GM23338 (cell line): ENCODE measurements around the gene PAH. TPM values are rescaled to one million over a fixed set of nuclear protein-coding genes. Genes with fewer than 3 reads are reported as not detected.

ENCODE experiments used
- ATAC-seq: fragments of 200-7000 bp; cut with Tn5 transposase; 3 replicates; pipeline ENCODE4 v1.9.1; 2020
- DNase-seq: peaks from one replicate; pipeline ENCODE4 v3.0.0-alpha.2; 2015; ENCODE audit warnings: low spot score
- H2AFZ ChIP-seq: fragments of 200-600 bp; sonication (generic); 2 replicates; pipeline ENCODE4 v1.8.0; 2016; ENCODE audit warnings: antibody characterized with exemption, mild to moderate bottlenecking, moderate library complexity
- H3F3A ChIP-seq: fragments of 200-600 bp; sonication (generic); replicated peaks from 2 replicates; pipeline ENCODE4 v1.8.0; 2017; ENCODE audit warnings: antibody characterized with exemption, mixed run types, low read depth
- H3K27ac ChIP-seq: fragments of 200-600 bp; sonication (generic); 2 replicates; pipeline ENCODE4 v1.6.1; 2016; ENCODE audit warnings: low read depth
- H3K27me3 ChIP-seq: fragments of 200-600 bp; sonication (generic); 2 replicates; pipeline ENCODE4 v1.8.0; 2016; ENCODE audit warnings: mild to moderate bottlenecking, mixed run types, moderate library complexity; ENCODE audit not compliant: insufficient read depth
- H3K36me3 ChIP-seq: fragments of 200-600 bp; sonication (generic); 2 replicates; pipeline ENCODE4 v1.8.0; 2016; ENCODE audit warnings: mild to moderate bottlenecking; ENCODE audit not compliant: insufficient read depth
- H3K4me1 ChIP-seq: fragments of 200-600 bp; sonication (generic); 2 replicates; pipeline ENCODE4 v1.8.0; 2016; ENCODE audit warnings: mild to moderate bottlenecking, moderate library complexity; ENCODE audit not compliant: insufficient read depth
- H3K4me2 ChIP-seq: fragments of 200-600 bp; sonication (generic); 2 replicates; pipeline ENCODE4 v1.7.1; 2017; ENCODE audit warnings: mixed run types
- H3K4me3 ChIP-seq: fragments of 200-600 bp; sonication (generic); 2 replicates; pipeline ENCODE4 v1.6.1; 2016; ENCODE audit warnings: mixed run types
- H3K79me2 ChIP-seq: fragments of 200-600 bp; sonication (generic); replicated peaks from 2 replicates; pipeline ENCODE4 v1.8.0; 2017; ENCODE audit warnings: mild to moderate bottlenecking; ENCODE audit not compliant: insufficient read depth
- H3K9me2 ChIP-seq: fragments of 200-600 bp; sonication (generic); 2 replicates; pipeline ENCODE4 v1.8.0; 2017; ENCODE audit not compliant: insufficient read depth
- H4K20me1 ChIP-seq: fragments of 200-600 bp; sonication (generic); replicated peaks from 2 replicates; pipeline ENCODE4 v1.8.0; 2017; ENCODE audit warnings: mild to moderate bottlenecking; ENCODE audit not compliant: insufficient read depth
- H3K27ac Mint-ChIP-seq: 2 replicates; pipeline ENCODE4 v1.8.0; 2020; ENCODE audit warnings: inconsistent platforms, mild to moderate bottlenecking, moderate library complexity, mixed read lengths
- H3K27me3 Mint-ChIP-seq: 3 replicates; pipeline ENCODE4 v1.8.0; 2022; ENCODE audit warnings: low read depth, mild to moderate bottlenecking, moderate library complexity, mixed read lengths, inconsistent platforms; ENCODE audit not compliant: insufficient read depth, poor library complexity
- H3K36me3 Mint-ChIP-seq: 3 replicates; pipeline ENCODE4 v1.8.0; 2021; ENCODE audit warnings: low read depth, mild to moderate bottlenecking, inconsistent platforms, moderate library complexity, mixed read lengths
- H3K4me1 Mint-ChIP-seq: 3 replicates; pipeline ENCODE4 v1.8.0; 2020; ENCODE audit warnings: mild to moderate bottlenecking, inconsistent platforms, mixed read lengths
- H3K4me3 Mint-ChIP-seq: 3 replicates; pipeline ENCODE4 v1.8.0; 2021; ENCODE audit warnings: moderate library complexity, mild to moderate bottlenecking, inconsistent platforms, mixed read lengths
- H3K9me3 Mint-ChIP-seq: 3 replicates; pipeline ENCODE4 v1.8.0; 2020; ENCODE audit warnings: moderate library complexity, mild to moderate bottlenecking, inconsistent platforms, mixed read lengths
- CREB1 ChIP-seq: fragments of 250-450 bp; sonication (Bioruptor Pico); IDR thresholded peaks from 2 replicates; pipeline ENCODE4 v1.5.0; 2020; ENCODE audit warnings: low read depth, mild to moderate bottlenecking, moderate library complexity
- EZH2 ChIP-seq: fragments of 200-600 bp; sonication (generic); IDR thresholded peaks from one replicate; pipeline ENCODE4 v1.8.0; 2017; ENCODE audit warnings: antibody characterized with exemption, mild to moderate bottlenecking, low read depth; ENCODE audit not compliant: unreplicated experiment
- EZH2phosphoT487 ChIP-seq: fragments of 200-600 bp; sonication (generic); IDR thresholded peaks from one replicate; pipeline ENCODE4 v1.8.1; 2018; ENCODE audit warnings: antibody characterized with exemption; ENCODE audit not compliant: unreplicated experiment
- JUNB ChIP-seq: IDR thresholded peaks from one replicate; pipeline ENCODE4 v1.6.1; 2016; ENCODE audit warnings: antibody characterized with exemption; ENCODE audit not compliant: unreplicated experiment
- NANOG ChIP-seq: IDR thresholded peaks from 2 replicates; pipeline ENCODE4 v1.6.1; 2016; ENCODE audit warnings: antibody characterized with exemption, borderline replicate concordance
- POLR2AphosphoS5 ChIP-seq: IDR thresholded peaks from 2 replicates; pipeline ENCODE4 v1.6.1; 2016; ENCODE audit warnings: antibody characterized with exemption, low read depth
- STAT1 ChIP-seq: IDR thresholded peaks from one replicate; pipeline ENCODE4 v1.6.1; 2016; ENCODE audit warnings: antibody characterized with exemption; ENCODE audit not compliant: unreplicated experiment
- ZNF114 ChIP-seq: fragments of 250-450 bp; sonication (Bioruptor Pico); IDR thresholded peaks from 2 replicates; pipeline ENCODE4 v1.5.0; 2020; ENCODE audit warnings: mild to moderate bottlenecking, moderate library complexity
- ZNF331 ChIP-seq: fragments of 250-450 bp; sonication (Bioruptor Pico); IDR thresholded peaks from 2 replicates; pipeline ENCODE4 v1.5.0; 2020; ENCODE audit warnings: low read depth, mild to moderate bottlenecking, moderate library complexity
- polyA plus RNA-seq: library from polyadenylated mRNA; unstranded; fragments of >200 nt; fragmentation: Nextera tagmentation; extraction: Ambion mirVana; gene quantifications from 2 replicates; pipeline ENCODE4 v1.2.1, GENCODE V29; 2016
- total RNA-seq: library from RNA; depleted of rRNA; stranded (reverse); fragments of >200 nt; shearing (Covaris generic); gene quantifications from 2 replicates; pipeline ENCODE4 v1.2.3, GENCODE V29; 2014
- TF ChIP-seq, protein P1 (sequence below), 2 experiments: fragments of 200-600 bp in 1 of 2; sonication (generic) in 1 of 2; conservative IDR thresholded peaks; 2 replicates each; pipeline versions ENCODE4 v1.5.1 to v1.6.1; 2016 to 2017; ENCODE audit warnings: antibody characterized with exemption in 2 of 2, low read depth in 2 of 2, mild to moderate bottlenecking in 2 of 2, moderate library complexity in 1 of 2
- TF ChIP-seq, protein P2 (sequence below): IDR thresholded peaks from 2 replicates; pipeline ENCODE4 v1.6.1; 2016; ENCODE audit warnings: antibody characterized with exemption
- TF ChIP-seq, protein P3 (sequence below): fragments of 250-450 bp; sonication (Bioruptor Pico); IDR thresholded peaks from 2 replicates; pipeline ENCODE4 v1.5.0; 2020; ENCODE audit warnings: mild to moderate bottlenecking, moderate library complexity
- TF ChIP-seq, protein P4 (sequence below): IDR thresholded peaks from one replicate; pipeline ENCODE4 v1.6.1; 2018; ENCODE audit warnings: antibody characterized with exemption; ENCODE audit not compliant: unreplicated experiment

Gene PAH
- total and polyA plus RNA-seq, 2 experiments from 2014 or later, result 3.7 to 4.8 TPM

DNA sequence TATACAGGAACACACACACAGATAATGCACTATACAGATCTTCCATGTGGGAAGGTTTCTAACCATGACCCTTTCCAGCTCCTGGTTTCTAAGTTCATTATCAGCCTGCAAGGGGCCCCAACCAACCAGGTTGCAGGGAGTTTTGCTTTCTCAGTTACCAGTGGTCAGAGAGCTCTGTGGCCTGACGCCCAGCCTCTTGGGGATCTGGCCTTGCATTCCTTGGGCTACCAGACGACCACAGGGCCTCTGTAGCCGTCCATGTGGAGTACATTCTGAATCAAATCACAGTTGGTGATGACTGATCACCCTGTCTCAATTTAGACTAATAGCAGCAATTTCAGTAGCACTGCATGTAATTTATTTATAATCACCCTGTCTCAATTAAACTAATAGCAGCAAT, 47.5 kb downstream of the PAH start:
- H3K4me3 ChIP-seq, result no peak overlapping the region
- no peaks in the 10 kb centered on the region for H3K36me3 Mint-ChIP-seq
- H3K4me3 Mint-ChIP-seq, result no peak overlapping the region
- H2AFZ ChIP-seq, result no peak overlapping the region
- no peak overlapping the region for H3K27ac Mint-ChIP-seq
- no peak overlapping the region for H3K4me2 ChIP-seq
- H3K9me3 Mint-ChIP-seq, result no peaks in the 10 kb centered on the region
- no peaks in the 10 kb centered on the region for H3K27me3 ChIP-seq
- H3K4me1 ChIP-seq, result no peaks in the 10 kb centered on the region
- H3K36me3 ChIP-seq, result no peaks in the 10 kb centered on the region
- TF ChIP-seq POLR2AphosphoS5, result no peak
- no peak for TF ChIP-seq ZNF331 (CRISPR knock-in tag)
- TF ChIP-seq, protein P1, sequence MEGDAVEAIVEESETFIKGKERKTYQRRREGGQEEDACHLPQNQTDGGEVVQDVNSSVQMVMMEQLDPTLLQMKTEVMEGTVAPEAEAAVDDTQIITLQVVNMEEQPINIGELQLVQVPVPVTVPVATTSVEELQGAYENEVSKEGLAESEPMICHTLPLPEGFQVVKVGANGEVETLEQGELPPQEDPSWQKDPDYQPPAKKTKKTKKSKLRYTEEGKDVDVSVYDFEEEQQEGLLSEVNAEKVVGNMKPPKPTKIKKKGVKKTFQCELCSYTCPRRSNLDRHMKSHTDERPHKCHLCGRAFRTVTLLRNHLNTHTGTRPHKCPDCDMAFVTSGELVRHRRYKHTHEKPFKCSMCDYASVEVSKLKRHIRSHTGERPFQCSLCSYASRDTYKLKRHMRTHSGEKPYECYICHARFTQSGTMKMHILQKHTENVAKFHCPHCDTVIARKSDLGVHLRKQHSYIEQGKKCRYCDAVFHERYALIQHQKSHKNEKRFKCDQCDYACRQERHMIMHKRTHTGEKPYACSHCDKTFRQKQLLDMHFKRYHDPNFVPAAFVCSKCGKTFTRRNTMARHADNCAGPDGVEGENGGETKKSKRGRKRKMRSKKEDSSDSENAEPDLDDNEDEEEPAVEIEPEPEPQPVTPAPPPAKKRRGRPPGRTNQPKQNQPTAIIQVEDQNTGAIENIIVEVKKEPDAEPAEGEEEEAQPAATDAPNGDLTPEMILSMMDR (conservative IDR thresholded peaks at IDR 0.05; ENCODE audit: low read depth in 2 of 2), result no peak
- no peak for TF ChIP-seq CREB1
- no peak for TF ChIP-seq ZNF114
- no peak for TF ChIP-seq STAT1
- TF ChIP-seq, protein P2, sequence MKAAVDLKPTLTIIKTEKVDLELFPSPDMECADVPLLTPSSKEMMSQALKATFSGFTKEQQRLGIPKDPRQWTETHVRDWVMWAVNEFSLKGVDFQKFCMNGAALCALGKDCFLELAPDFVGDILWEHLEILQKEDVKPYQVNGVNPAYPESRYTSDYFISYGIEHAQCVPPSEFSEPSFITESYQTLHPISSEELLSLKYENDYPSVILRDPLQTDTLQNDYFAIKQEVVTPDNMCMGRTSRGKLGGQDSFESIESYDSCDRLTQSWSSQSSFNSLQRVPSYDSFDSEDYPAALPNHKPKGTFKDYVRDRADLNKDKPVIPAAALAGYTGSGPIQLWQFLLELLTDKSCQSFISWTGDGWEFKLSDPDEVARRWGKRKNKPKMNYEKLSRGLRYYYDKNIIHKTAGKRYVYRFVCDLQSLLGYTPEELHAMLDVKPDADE, result no peak
- TF ChIP-seq, protein P3, sequence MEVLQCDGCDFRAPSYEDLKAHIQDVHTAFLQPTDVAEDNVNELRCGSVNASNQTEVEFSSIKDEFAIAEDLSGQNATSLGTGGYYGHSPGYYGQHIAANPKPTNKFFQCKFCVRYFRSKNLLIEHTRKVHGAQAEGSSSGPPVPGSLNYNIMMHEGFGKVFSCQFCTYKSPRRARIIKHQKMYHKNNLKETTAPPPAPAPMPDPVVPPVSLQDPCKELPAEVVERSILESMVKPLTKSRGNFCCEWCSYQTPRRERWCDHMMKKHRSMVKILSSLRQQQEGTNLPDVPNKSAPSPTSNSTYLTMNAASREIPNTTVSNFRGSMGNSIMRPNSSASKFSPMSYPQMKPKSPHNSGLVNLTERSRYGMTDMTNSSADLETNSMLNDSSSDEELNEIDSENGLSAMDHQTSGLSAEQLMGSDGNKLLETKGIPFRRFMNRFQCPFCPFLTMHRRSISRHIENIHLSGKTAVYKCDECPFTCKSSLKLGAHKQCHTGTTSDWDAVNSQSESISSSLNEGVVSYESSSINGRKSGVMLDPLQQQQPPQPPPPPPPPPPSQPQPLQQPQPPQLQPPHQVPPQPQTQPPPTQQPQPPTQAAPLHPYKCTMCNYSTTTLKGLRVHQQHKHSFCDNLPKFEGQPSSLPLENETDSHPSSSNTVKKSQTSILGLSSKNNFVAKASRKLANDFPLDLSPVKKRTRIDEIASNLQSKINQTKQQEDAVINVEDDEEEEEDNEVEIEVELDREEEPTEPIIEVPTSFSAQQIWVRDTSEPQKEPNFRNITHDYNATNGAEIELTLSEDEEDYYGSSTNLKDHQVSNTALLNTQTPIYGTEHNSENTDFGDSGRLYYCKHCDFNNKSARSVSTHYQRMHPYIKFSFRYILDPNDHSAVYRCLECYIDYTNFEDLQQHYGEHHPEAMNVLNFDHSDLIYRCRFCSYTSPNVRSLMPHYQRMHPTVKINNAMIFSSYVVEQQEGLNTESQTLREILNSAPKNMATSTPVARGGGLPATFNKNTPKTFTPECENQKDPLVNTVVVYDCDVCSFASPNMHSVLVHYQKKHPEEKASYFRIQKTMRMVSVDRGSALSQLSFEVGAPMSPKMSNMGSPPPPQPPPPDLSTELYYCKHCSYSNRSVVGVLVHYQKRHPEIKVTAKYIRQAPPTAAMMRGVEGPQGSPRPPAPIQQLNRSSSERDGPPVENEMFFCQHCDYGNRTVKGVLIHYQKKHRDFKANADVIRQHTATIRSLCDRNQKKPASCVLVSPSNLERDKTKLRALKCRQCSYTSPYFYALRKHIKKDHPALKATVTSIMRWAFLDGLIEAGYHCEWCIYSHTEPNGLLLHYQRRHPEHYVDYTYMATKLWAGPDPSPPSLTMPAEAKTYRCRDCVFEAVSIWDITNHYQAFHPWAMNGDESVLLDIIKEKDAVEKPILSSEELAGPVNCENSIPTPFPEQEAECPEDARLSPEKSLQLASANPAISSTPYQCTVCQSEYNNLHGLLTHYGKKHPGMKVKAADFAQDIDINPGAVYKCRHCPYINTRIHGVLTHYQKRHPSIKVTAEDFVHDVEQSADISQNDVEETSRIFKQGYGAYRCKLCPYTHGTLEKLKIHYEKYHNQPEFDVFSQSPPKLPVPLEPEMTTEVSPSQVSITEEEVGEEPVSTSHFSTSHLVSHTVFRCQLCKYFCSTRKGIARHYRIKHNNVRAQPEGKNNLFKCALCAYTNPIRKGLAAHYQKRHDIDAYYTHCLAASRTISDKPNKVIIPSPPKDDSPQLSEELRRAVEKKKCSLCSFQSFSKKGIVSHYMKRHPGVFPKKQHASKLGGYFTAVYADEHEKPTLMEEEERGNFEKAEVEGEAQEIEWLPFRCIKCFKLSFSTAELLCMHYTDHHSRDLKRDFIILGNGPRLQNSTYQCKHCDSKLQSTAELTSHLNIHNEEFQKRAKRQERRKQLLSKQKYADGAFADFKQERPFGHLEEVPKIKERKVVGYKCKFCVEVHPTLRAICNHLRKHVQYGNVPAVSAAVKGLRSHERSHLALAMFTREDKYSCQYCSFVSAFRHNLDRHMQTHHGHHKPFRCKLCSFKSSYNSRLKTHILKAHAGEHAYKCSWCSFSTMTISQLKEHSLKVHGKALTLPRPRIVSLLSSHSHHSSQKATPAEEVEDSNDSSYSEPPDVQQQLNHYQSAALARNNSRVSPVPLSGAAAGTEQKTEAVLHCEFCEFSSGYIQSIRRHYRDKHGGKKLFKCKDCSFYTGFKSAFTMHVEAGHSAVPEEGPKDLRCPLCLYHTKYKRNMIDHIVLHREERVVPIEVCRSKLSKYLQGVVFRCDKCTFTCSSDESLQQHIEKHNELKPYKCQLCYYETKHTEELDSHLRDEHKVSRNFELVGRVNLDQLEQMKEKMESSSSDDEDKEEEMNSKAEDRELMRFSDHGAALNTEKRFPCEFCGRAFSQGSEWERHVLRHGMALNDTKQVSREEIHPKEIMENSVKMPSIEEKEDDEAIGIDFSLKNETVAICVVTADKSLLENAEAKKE, result no peak
- TF ChIP-seq, protein P4, sequence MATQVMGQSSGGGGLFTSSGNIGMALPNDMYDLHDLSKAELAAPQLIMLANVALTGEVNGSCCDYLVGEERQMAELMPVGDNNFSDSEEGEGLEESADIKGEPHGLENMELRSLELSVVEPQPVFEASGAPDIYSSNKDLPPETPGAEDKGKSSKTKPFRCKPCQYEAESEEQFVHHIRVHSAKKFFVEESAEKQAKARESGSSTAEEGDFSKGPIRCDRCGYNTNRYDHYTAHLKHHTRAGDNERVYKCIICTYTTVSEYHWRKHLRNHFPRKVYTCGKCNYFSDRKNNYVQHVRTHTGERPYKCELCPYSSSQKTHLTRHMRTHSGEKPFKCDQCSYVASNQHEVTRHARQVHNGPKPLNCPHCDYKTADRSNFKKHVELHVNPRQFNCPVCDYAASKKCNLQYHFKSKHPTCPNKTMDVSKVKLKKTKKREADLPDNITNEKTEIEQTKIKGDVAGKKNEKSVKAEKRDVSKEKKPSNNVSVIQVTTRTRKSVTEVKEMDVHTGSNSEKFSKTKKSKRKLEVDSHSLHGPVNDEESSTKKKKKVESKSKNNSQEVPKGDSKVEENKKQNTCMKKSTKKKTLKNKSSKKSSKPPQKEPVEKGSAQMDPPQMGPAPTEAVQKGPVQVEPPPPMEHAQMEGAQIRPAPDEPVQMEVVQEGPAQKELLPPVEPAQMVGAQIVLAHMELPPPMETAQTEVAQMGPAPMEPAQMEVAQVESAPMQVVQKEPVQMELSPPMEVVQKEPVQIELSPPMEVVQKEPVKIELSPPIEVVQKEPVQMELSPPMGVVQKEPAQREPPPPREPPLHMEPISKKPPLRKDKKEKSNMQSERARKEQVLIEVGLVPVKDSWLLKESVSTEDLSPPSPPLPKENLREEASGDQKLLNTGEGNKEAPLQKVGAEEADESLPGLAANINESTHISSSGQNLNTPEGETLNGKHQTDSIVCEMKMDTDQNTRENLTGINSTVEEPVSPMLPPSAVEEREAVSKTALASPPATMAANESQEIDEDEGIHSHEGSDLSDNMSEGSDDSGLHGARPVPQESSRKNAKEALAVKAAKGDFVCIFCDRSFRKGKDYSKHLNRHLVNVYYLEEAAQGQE, result no peak
- TF ChIP-seq JUNB, result no peak
- no peak for TF ChIP-seq EZH2
- TF ChIP-seq EZH2phosphoT487, result no peak
- no peak for TF ChIP-seq NANOG
- no peaks in the 10 kb centered on the region for H3K9me2 ChIP-seq
- ATAC-seq, result peak; percentile 34; the same call in 1 of the 3 replicates
- no peaks in the 10 kb centered on the region for H3F3A ChIP-seq
- H3K4me1 Mint-ChIP-seq, result no peaks in the 10 kb centered on the region
- H3K79me2 ChIP-seq, result no peaks in the 10 kb centered on the region
- H3K27ac ChIP-seq, result no peak overlapping the region
- no peaks in the 10 kb centered on the region for H4K20me1 ChIP-seq
- no peaks in the 10 kb centered on the region for H3K27me3 Mint-ChIP-seq
- DNase-seq, result no peak
